CD8-positive, alpha-beta memory T cell (primary cell): ENCODE results near the gene RAB31. TPM values are rescaled to one million over a fixed set of nuclear protein-coding genes. Genes with fewer than 3 reads are reported as not detected.

Experiments
- CTCF ChIA-PET: fragments of 350-600 bp; sonication (Branson Sonifier 250); formaldehyde crosslinking; loops from one replicate; lab custom pipeline; 2021; ENCODE audit warnings: antibody characterized with exemption; lab: Charles Lee
- POLR2A ChIA-PET: fragments of 350-600 bp; sonication (Branson Sonifier 250); formaldehyde crosslinking; loops from one replicate; lab custom pipeline; 2021; ENCODE audit warnings: antibody characterized with exemption; lab: Charles Lee
- DNase-seq, 5 donors: peaks; one replicate each; pipeline versions ENCODE4 v3.0.0 to v3.0.0-alpha.2; 2020 to 2022; ENCODE audit warnings: mixed read lengths in 1 of 5
- H3K27ac ChIP-seq: one replicate; pipeline ENCODE4 v1.7.0; 2013; ENCODE audit warnings: low read depth, mild to moderate bottlenecking, low read length, moderate library complexity
- H3K27me3 ChIP-seq: 2 replicates; pipeline ENCODE4 v1.7.0; 2013; ENCODE audit warnings: low read length, mild to moderate bottlenecking; ENCODE audit not compliant: insufficient read depth, poor library complexity, severe bottlenecking
- H3K36me3 ChIP-seq: 2 replicates; pipeline ENCODE4 v1.7.0; 2013; ENCODE audit warnings: mild to moderate bottlenecking, low read length, moderate library complexity; ENCODE audit not compliant: insufficient read depth
- H3K4me1 ChIP-seq: 2 replicates; pipeline ENCODE4 v1.7.0; 2013; ENCODE audit warnings: mild to moderate bottlenecking, low read length, moderate library complexity; ENCODE audit not compliant: insufficient read depth
- H3K4me3 ChIP-seq: 2 replicates; pipeline ENCODE4 v1.7.0; 2013; ENCODE audit warnings: mild to moderate bottlenecking, low read length
- H3K9me3 ChIP-seq: 2 replicates; pipeline ENCODE4 v1.7.0; 2013; ENCODE audit warnings: mild to moderate bottlenecking, low read length
- H3K27ac Mint-ChIP-seq, 8 donors: one replicate each; pipeline ENCODE4 v1.8.0; 2020 to 2021; ENCODE audit warnings: mixed read lengths in 8 of 8, mild to moderate bottlenecking in 6 of 8, inconsistent platforms in 3 of 8, moderate library complexity in 3 of 8
- H3K27me3 Mint-ChIP-seq, 2 donors: one replicate each; pipeline ENCODE4 v1.8.0; 2020 to 2021; ENCODE audit warnings: mixed read lengths in 2 of 2, mild to moderate bottlenecking in 1 of 2, moderate library complexity in 1 of 2
- H3K36me3 Mint-ChIP-seq, 3 donors: one replicate each; pipeline ENCODE4 v1.8.0; 2020 to 2021; ENCODE audit warnings: mixed read lengths in 3 of 3, inconsistent platforms in 1 of 3, mild to moderate bottlenecking in 1 of 3
- H3K4me1 Mint-ChIP-seq, 3 donors: one replicate each; pipeline ENCODE4 v1.8.0; 2020 to 2021; ENCODE audit warnings: mixed read lengths in 3 of 3, inconsistent platforms in 1 of 3, mild to moderate bottlenecking in 1 of 3
- H3K4me3 Mint-ChIP-seq, 7 donors: one replicate each; pipeline ENCODE4 v1.8.0; 2020 to 2021; ENCODE audit warnings: mixed read lengths in 7 of 7, mild to moderate bottlenecking in 6 of 7, moderate library complexity in 4 of 7, inconsistent platforms in 2 of 7
- H3K9me3 Mint-ChIP-seq, 5 donors: one replicate each; pipeline ENCODE4 v1.8.0; 2020 to 2022; ENCODE audit warnings: mixed read lengths in 5 of 5, mild to moderate bottlenecking in 3 of 5, moderate library complexity in 2 of 5, inconsistent platforms in 1 of 5
- polyA plus RNA-seq: library from polyadenylated mRNA; unstranded; fragments of 300-500 nt; fragmentation: Illumina TruSeq; gene quantifications from one replicate; pipeline ENCODE4 v1.2.3, GENCODE V29; 2021
- total RNA-seq, 2 experiments: library from RNA; stranded (reverse); gene quantifications; one replicate each; pipeline ENCODE4 v1.2.3, GENCODE V29; 2021

The RAB31 gene, protein sequence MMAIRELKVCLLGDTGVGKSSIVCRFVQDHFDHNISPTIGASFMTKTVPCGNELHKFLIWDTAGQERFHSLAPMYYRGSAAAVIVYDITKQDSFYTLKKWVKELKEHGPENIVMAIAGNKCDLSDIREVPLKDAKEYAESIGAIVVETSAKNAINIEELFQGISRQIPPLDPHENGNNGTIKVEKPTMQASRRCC
- total RNA-seq = 1 to 10 TPM in 1 of 2 experiments, under 1 TPM in 1; 0.57 to 1.1 TPM
- polyA plus RNA-seq = 4.7 TPM

DNA sequence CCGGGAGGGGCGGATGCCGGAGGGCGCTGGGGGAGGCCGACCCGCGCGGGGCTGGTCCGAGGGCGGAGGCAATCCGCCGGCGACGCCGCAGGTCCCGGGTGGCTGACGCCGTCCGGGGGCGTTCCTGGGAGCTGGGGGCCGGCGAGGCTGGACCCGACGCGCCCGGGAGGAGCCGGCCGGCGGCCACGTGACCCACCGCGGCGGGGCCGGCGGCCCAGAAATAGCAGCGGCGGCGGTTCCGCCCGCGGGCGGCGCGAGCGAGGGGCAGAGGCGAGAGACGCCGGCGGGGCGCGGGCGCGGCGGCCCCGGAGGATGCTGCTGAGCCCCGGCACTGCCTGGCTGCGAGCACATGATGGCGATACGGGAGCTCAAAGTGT is at the start of gene RAB31:
RAB31 (plus strand) TSS at position 245 of the 377 bp plus-strand sequence; CDS start at position 350, 105 bp downstream.
- Mint-ChIP-seq H3K4me1 (peaks cover 20 to 36% (median 25%) of the 10 kb centered on the region in 3 donors), H3K27me3 (peaks cover 49 to 84% of the 10 kb centered on the region in 2 donors), H3K36me3 (no peaks in the 10 kb centered on the region), H3K9me3 (peaks cover 0 to 2% (median 0%) of the 10 kb centered on the region in 5 donors), H3K27ac (peak within 1 kb of the TSS in 2 of 8 donors; percentile 29 to 44), H3K4me3 (peak within 1 kb of the TSS; percentile 25 to 78 (median 69))
- ChIA-PET POLR2A (no interaction called here), CTCF (no interaction called here)
- Histone ChIP-seq H3K27ac (peak within 1 kb of the TSS; percentile 12), H3K9me3 (no peaks in the 10 kb centered on the region), H3K4me1 (peaks cover 14% of the 10 kb centered on the region), H3K4me3 (peak within 1 kb of the TSS; percentile 19), H3K36me3 (no peaks in the 10 kb centered on the region), H3K27me3 (peaks cover 10% of the 10 kb centered on the region)
- DNase-seq = no peak

DNA sequence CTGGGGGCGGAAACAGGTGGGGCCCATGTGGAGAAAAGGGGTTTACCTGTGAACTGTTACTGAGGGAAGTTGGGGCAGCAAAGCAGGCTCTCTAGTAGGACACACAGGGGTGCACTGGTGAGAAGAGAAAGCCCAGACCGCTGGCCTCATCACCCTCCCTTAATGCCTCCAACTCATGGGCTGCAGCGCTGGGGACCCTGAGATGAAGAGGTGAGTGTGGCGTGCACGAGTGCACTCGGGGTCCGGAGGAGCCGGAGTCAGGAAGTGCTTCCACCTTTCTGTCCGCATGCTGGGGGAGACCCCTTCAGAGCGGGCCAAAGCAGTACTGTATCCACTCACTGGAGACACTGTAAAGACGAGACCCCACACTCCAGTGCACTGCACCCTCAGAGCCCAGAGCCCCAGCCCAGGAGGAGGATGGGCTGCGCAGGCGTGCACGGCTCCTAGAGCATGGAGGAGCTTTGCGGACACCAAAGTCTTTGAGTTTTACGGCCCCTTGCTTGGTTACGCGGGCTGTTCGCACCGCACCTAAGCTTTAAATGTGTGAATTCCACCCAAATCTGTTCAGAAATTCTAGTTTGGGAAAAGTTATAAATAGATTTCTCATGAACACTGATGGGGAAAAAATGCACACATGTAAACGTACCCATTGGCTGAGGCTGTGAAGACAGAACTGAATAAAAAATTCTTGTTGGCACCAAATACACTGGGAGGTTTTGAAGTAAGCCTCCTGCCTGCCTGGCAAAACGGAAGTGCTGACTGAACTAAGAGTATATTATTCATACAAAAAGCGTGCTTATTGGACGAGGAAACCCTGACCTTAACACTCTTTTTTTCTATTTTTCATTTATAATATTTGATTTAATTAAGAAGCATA is 48.4 kb upstream of the RAB31 start:
- H3K9me3 ChIP-seq = no peaks in the 10 kb centered on the region
- no peak for DNase-seq
- H3K27me3 ChIP-seq = no peaks in the 10 kb centered on the region
- Mint-ChIP-seq H3K4me3 (no peak overlapping the region), H3K27me3 (peaks cover 0 to 18% of the 10 kb centered on the region in 2 donors), H3K4me1 (no peaks in the 10 kb centered on the region), H3K27ac (no peak overlapping the region), H3K36me3 (no peaks in the 10 kb centered on the region), H3K9me3 (no peaks in the 10 kb centered on the region)
- H3K4me3 ChIP-seq = no peak overlapping the region
- ChIA-PET POLR2A (no interaction called here), CTCF (no interaction called here)
- no peaks in the 10 kb centered on the region for H3K4me1 ChIP-seq
- no peak overlapping the region for H3K27ac ChIP-seq
- H3K36me3 ChIP-seq = no peaks in the 10 kb centered on the region

DNA sequence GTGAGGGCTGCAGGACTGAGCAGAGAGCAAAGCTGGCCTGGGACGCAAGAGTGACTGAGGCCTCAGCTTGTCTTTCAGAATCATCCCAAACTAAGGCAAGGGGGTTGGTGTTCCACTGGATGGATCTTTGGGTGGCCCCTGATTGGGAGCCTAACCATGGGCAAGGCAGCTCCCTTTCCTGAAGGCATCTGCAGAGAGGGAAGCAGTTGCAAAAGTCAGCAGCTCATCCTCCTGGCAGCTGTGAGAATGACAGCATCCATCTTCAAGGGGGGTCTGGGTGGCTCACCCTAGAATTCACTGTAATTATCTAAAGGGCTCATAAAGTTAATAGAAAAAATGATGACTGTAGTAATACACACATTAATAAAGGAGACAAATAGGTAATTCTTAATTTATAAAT is 46.5 kb upstream of the RAB31 start:
- ChIA-PET CTCF (no interaction called here), POLR2A (no interaction called here)
- Mint-ChIP-seq H3K4me1 (no peaks in the 10 kb centered on the region), H3K27ac (peak overlapping the region in 1 of 8 donors; percentile 3), H3K27me3 (peaks cover 2 to 8% of the 10 kb centered on the region in 2 donors), H3K4me3 (no peak overlapping the region), H3K36me3 (no peaks in the 10 kb centered on the region), H3K9me3 (no peaks in the 10 kb centered on the region)
- no peaks in the 10 kb centered on the region for H3K27me3 ChIP-seq
- H3K4me3 ChIP-seq = no peak overlapping the region
- no peaks in the 10 kb centered on the region for H3K36me3 ChIP-seq
- H3K4me1 ChIP-seq = no peaks in the 10 kb centered on the region
- DNase-seq = no peak
- no peak overlapping the region for H3K27ac ChIP-seq
- H3K9me3 ChIP-seq = no peaks in the 10 kb centered on the region

DNA sequence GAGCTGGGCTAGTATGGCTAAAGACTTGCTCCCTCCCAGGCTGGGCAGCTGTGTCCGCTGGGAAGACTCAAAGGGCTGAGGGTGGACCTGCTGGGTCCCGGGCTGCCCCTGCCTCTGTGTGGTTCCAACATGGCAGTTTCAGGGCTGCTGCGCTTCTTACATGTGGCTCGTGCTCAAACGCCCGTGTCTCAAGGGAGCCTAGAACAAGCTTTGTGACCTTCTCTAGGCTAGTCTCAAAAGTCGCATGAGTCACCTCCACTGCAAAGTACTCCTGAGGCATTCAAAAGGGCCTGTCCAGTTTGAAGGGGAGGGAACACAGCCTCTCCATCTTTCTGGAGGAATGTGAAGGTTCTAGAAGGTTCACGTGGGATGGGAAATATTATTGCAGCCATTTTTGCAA is 44.7 kb upstream of the RAB31 start:
- H3K27me3 Mint-ChIP-seq = peaks cover 2 to 8% of the 10 kb centered on the region in 2 donors
- Histone ChIP-seq H3K27me3 (no peaks in the 10 kb centered on the region), H3K9me3 (no peaks in the 10 kb centered on the region), H3K36me3 (no peaks in the 10 kb centered on the region), H3K4me3 (no peak overlapping the region), H3K4me1 (no peaks in the 10 kb centered on the region), H3K27ac (no peak overlapping the region)
- ChIA-PET CTCF (no interaction called here), POLR2A (no interaction called here)
- DNase-seq = no peak
- H3K4me3 Mint-ChIP-seq = no peak overlapping the region
- no peaks in the 10 kb centered on the region for H3K4me1 Mint-ChIP-seq
- H3K9me3 Mint-ChIP-seq = no peaks in the 10 kb centered on the region
- H3K36me3 Mint-ChIP-seq = no peaks in the 10 kb centered on the region
- H3K27ac Mint-ChIP-seq = peak overlapping the region in 1 of 8 donors; percentile 39

DNA sequence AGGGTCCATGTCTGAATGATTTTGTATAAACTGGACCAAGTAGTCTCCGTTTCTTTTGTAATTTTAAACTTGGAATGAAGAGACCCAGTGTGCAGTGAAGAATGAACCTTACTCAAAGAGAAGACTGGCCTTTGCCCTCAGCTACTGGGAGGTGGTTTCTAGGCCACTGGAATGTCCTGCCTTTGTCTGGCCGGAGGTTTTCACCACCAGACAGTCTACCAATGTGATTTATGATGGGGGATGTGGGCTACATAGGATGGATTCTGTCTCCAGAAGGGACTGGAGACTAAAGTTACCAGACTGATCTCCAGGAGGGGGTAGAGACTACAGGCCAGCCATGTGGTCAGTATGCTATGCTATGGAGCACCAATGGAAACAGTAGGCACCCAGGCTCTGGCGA is 42.8 kb upstream of the RAB31 start:
- no peaks in the 10 kb centered on the region for H3K36me3 Mint-ChIP-seq
- CTCF ChIA-PET = no interaction called here
- POLR2A ChIA-PET = no interaction called here
- no peaks in the 10 kb centered on the region for H3K27me3 ChIP-seq
- no peak overlapping the region for H3K27ac ChIP-seq
- H3K4me1 Mint-ChIP-seq = no peaks in the 10 kb centered on the region
- DNase-seq = no peak
- H3K36me3 ChIP-seq = no peaks in the 10 kb centered on the region
- peaks cover 0 to 2% of the 10 kb centered on the region in 2 donors for H3K27me3 Mint-ChIP-seq
- H3K9me3 ChIP-seq = no peaks in the 10 kb centered on the region
- no peaks in the 10 kb centered on the region for H3K9me3 Mint-ChIP-seq
- no peaks in the 10 kb centered on the region for H3K4me1 ChIP-seq
- H3K4me3 ChIP-seq = no peak overlapping the region
- H3K27ac Mint-ChIP-seq = no peak overlapping the region
- peak overlapping the region in 1 of 7 donors; percentile 38 for H3K4me3 Mint-ChIP-seq

DNA sequence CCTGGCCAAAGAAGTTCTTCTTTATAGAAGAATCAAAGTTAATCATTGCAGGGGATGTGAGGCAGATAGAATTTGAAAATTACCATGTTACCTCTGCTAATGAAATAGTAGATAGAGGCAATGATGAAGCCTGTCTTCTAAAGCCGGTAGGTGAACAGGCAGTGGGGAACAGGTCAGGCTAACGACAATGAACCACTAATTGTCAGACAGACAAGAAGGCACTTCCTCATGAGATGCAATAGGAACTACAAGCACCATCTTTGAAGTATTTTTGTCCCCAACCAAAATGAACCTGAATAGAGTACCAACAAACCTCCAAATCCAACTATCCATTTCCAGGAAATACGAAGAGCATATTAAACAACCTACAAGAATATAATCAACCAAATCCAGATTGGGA is 41.6 kb upstream of the RAB31 start:
- ChIA-PET POLR2A (no interaction called here), CTCF (no interaction called here)
- H3K27me3 ChIP-seq = no peaks in the 10 kb centered on the region
- Mint-ChIP-seq H3K27ac (no peak overlapping the region), H3K4me3 (no peak overlapping the region), H3K27me3 (peaks cover 0 to 2% of the 10 kb centered on the region in 2 donors), H3K36me3 (no peaks in the 10 kb centered on the region), H3K4me1 (no peaks in the 10 kb centered on the region), H3K9me3 (no peaks in the 10 kb centered on the region)
- no peaks in the 10 kb centered on the region for H3K36me3 ChIP-seq
- no peaks in the 10 kb centered on the region for H3K9me3 ChIP-seq
- H3K4me3 ChIP-seq = no peak overlapping the region
- DNase-seq = no peak
- no peak overlapping the region for H3K27ac ChIP-seq
- H3K4me1 ChIP-seq = no peaks in the 10 kb centered on the region

DNA sequence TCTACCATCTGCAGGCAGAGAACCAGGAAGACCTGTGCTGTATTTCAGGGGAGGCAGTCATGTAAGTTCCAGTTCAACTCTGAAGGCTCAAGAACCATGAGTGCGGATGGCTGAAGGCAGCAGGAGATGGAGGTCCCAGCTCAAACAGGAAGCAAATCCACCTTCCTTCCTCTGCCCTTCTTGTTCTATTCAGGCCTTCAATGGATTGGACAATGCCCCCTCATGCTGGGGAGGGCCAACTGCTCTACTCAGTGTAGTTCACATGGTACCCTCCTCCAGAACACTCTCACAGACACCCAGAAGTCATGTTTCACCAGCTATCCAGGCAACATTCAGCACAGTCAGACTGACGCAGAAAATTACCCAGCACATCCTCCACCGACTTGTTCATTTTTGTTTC is 39.1 kb upstream of the RAB31 start:
- POLR2A ChIA-PET = no interaction called here
- H3K27ac Mint-ChIP-seq = no peak overlapping the region
- no peaks in the 10 kb centered on the region for H3K27me3 ChIP-seq
- no peak overlapping the region for H3K4me3 Mint-ChIP-seq
- no peaks in the 10 kb centered on the region for H3K36me3 Mint-ChIP-seq
- H3K4me1 ChIP-seq = no peaks in the 10 kb centered on the region
- CTCF ChIA-PET = no interaction called here
- H3K9me3 Mint-ChIP-seq = no peaks in the 10 kb centered on the region
- DNase-seq = no peak
- H3K36me3 ChIP-seq = no peaks in the 10 kb centered on the region
- H3K4me3 ChIP-seq = no peak overlapping the region
- peaks cover 0 to 2% of the 10 kb centered on the region in 2 donors for H3K27me3 Mint-ChIP-seq
- no peaks in the 10 kb centered on the region for H3K9me3 ChIP-seq
- H3K27ac ChIP-seq = no peak overlapping the region
- H3K4me1 Mint-ChIP-seq = peaks cover 2 to 7% (median 7%) of the 10 kb centered on the region in 3 donors

DNA sequence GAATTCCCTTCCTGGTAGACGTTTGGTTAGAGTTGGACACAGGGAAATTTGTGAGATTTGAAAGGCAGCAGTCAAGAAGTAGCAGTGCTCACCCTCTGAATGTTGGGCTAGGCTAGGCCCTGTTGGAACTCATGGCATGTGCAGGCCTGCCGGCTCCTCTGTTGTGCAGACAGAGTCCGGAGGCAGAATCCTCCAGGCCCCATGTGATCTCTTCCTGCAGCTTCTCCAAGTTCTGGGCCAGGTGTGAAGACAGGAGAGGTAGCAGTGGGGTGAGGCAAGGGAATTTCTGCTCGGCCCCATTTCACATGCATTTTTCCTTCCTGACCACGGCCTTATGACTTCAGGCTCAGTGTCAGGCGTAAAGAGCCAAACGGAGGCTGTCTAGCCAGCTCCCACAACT is 36.9 kb upstream of the RAB31 start:
- Mint-ChIP-seq H3K27ac (no peak overlapping the region), H3K27me3 (peaks cover 3 to 13% of the 10 kb centered on the region in 2 donors), H3K4me3 (no peak overlapping the region), H3K9me3 (no peaks in the 10 kb centered on the region), H3K4me1 (peaks cover 2 to 7% (median 7%) of the 10 kb centered on the region in 3 donors), H3K36me3 (no peaks in the 10 kb centered on the region)
- ChIA-PET POLR2A (no interaction called here), CTCF (no interaction called here)
- H3K4me1 ChIP-seq = no peaks in the 10 kb centered on the region
- H3K36me3 ChIP-seq = no peaks in the 10 kb centered on the region
- no peak for DNase-seq
- no peaks in the 10 kb centered on the region for H3K9me3 ChIP-seq
- no peaks in the 10 kb centered on the region for H3K27me3 ChIP-seq
- no peak overlapping the region for H3K4me3 ChIP-seq
- no peak overlapping the region for H3K27ac ChIP-seq
